ENCODE data around the gene HEPACAM.

HEPACAM gene

DNA sequence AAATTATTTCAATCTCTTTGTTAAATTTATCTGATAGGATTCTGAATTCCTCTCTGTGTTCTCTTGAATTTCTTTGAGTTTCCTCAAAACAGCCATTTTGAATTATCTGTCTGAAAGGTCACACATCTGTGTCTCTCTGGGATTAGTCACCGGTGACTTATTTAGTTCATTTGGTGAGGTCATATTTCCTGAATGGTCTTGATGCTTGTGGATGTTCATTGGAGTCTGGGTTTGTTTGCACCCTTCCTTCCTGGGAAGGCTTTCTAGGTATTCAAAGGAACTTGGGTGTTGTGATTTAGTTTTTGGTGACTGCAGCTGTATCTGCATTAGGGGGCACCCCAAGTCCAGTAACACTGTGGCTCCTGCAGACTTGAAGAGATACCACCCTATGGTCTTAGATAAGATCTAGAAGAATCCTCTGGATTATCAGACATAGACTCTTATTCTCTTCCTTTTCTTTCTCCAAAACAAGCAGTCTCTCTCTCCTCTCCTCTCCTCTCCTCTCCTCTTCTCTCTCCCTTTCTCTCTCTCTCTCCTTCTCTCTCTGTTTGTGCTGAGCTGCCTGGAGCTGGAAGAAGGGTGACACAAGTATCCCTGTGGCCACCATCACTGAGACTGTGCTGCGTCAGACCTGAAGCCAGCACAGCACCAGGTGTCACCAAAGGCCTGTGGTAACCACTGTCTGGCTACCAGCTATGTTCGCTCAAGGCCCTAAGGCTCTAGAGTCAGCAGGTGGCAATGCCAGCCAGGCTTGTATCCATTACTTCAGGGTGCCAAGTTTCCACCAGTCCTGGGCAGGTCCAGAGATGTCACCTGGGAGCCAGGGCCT, 20.1 kb downstream of the HEPACAM start:
- Histone ChIP-seq H3K27me3 (ENCODE audit: control insufficient read depth, insufficient read depth, low read length) (no peaks in the 10 kb centered on the region), H3K4me2 (ENCODE audit: low read length) (no peak overlapping the region), H3K79me2 (no peaks in the 10 kb centered on the region), H3K9me3 (ENCODE audit: control insufficient read depth, low read length) (no peaks in the 10 kb centered on the region), H3K36me3 (ENCODE audit: control insufficient read depth, insufficient read depth, low read length) (no peaks in the 10 kb centered on the region), H3K4me1 (no peaks in the 10 kb centered on the region), H2AFZ (no peak overlapping the region), H3K4me3 (ENCODE audit: low read depth, low read length) (no peak overlapping the region), H3K27ac (no peak overlapping the region), H3K9ac (no peak overlapping the region)
- TF ChIP-seq, protein P1, sequence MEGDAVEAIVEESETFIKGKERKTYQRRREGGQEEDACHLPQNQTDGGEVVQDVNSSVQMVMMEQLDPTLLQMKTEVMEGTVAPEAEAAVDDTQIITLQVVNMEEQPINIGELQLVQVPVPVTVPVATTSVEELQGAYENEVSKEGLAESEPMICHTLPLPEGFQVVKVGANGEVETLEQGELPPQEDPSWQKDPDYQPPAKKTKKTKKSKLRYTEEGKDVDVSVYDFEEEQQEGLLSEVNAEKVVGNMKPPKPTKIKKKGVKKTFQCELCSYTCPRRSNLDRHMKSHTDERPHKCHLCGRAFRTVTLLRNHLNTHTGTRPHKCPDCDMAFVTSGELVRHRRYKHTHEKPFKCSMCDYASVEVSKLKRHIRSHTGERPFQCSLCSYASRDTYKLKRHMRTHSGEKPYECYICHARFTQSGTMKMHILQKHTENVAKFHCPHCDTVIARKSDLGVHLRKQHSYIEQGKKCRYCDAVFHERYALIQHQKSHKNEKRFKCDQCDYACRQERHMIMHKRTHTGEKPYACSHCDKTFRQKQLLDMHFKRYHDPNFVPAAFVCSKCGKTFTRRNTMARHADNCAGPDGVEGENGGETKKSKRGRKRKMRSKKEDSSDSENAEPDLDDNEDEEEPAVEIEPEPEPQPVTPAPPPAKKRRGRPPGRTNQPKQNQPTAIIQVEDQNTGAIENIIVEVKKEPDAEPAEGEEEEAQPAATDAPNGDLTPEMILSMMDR (IDR thresholded peaks at IDR 0.05): no peak

DNA sequence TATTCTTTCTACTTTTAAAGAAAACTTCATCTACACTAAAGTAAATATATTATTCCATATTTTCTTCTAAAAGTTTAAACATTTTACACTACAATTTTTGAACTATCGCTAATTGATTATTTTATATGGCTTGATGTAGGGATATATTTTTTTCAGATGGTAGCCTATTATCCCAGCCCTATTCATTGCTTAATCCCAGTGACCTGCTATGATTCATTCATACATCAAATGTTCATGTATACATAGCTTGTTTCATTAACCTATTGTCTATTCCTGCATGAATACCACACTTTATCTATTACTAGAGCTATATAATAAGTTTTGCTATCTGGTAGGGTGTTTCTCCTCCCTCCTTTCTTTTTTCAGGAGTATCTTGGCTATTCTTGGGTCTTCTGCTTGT, 33.2 kb downstream of the HEPACAM start:
- no peaks in the 10 kb centered on the region for H3K9me3 ChIP-seq (ENCODE audit: control insufficient read depth, low read length)
- no peaks in the 10 kb centered on the region for H3K79me2 ChIP-seq
- H3K4me2 ChIP-seq (ENCODE audit: low read length): no peak overlapping the region
- no peak overlapping the region for H2AFZ ChIP-seq
- no peak overlapping the region for H3K9ac ChIP-seq
- no peak overlapping the region for H3K27ac ChIP-seq
- no peaks in the 10 kb centered on the region for H3K4me1 ChIP-seq
- H3K27me3 ChIP-seq (ENCODE audit: control insufficient read depth, insufficient read depth, low read length): no peaks in the 10 kb centered on the region
- TF ChIP-seq, protein P1 (IDR thresholded peaks at IDR 0.05): no peak
- no peaks in the 10 kb centered on the region for H3K36me3 ChIP-seq (ENCODE audit: control insufficient read depth, insufficient read depth, low read length)
- no peak overlapping the region for H3K4me3 ChIP-seq (ENCODE audit: low read depth, low read length)

DNA sequence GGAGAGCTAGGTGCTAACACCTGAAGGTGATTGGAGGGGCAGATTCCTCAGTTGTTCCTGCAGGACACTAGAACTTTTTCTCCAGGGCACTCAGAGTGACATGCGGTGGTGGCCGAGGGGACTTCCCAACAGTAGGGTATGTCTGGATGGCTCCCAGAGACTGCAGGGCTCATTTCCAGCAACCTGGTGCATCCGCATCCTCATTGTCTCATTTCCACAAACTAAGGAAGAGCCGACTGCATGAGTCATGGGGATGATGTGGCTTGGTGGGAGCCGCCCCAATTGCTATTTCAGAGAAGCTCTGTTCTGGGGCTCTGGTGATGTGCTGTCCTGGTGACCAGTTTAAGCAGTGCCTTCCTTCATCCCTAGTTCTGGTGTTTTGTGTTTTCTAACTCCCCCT, 35.4 kb downstream of the HEPACAM start:
- H3K79me2 ChIP-seq: no peaks in the 10 kb centered on the region
- H3K4me3 ChIP-seq (ENCODE audit: low read depth, low read length): no peak overlapping the region
- no peaks in the 10 kb centered on the region for H3K9me3 ChIP-seq (ENCODE audit: control insufficient read depth, low read length)
- H2AFZ ChIP-seq: no peak overlapping the region
- H3K36me3 ChIP-seq (ENCODE audit: control insufficient read depth, insufficient read depth, low read length): no peaks in the 10 kb centered on the region
- peak overlapping the region; percentile 84 for H3K27ac ChIP-seq
- TF ChIP-seq, protein P1 (IDR thresholded peaks at IDR 0.05): no peak
- H3K9ac ChIP-seq: no peak overlapping the region
- no peak overlapping the region for H3K4me2 ChIP-seq (ENCODE audit: low read length)
- H3K4me1 ChIP-seq: no peaks in the 10 kb centered on the region
- H3K27me3 ChIP-seq (ENCODE audit: control insufficient read depth, insufficient read depth, low read length): no peaks in the 10 kb centered on the region

DNA sequence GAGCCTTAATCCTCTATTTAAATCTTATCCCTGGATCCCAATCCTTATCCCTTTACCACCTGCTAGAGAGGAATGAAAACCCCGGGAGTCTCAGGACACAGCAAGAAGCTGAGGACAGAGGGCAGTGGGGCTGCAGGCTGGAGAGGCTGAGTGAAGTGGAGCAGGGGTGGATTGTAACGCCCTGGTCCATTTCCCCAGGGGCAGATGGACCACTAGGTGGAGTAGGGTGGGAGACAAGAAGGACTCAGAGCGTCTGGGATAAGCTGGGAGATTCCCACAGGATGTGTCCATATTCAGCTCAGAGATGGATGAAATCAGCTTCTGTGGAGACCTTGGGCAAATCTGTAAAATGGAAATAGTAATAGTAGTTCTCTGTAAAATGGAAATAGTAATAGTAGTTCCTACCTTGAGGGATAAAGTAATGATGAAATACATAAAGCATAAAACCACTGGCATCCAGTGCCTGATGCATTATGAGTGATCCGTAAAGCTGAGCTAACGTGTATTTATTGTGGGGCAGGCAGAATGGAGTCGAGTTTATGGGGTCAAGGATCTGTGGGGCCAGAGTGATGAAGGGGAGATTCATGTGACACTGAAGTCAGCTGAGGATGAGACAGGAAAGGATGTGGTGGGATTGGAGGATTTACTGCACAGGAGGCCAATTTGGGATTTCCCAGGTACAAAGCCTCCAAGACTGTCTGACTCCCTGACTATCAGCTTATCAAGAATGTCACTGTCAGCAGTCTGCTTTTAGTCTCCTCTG, 36.3 kb downstream of the HEPACAM start:
- no peak overlapping the region for H3K9ac ChIP-seq

More for the DNA sequence above, 36.3 kb downstream of the HEPACAM start:
- TF ChIP-seq, protein P1 (IDR thresholded peaks at IDR 0.05): no peak
- no peaks in the 10 kb centered on the region for H3K27me3 ChIP-seq (ENCODE audit: control insufficient read depth, insufficient read depth, low read length)
- H3K4me2 ChIP-seq (ENCODE audit: low read length): no peak overlapping the region
- no peaks in the 10 kb centered on the region for H3K4me1 ChIP-seq
- no peaks in the 10 kb centered on the region for H3K36me3 ChIP-seq (ENCODE audit: control insufficient read depth, insufficient read depth, low read length)
- H3K79me2 ChIP-seq: no peaks in the 10 kb centered on the region
- H3K4me3 ChIP-seq (ENCODE audit: low read depth, low read length): no peak overlapping the region
- H3K9me3 ChIP-seq (ENCODE audit: control insufficient read depth, low read length): no peaks in the 10 kb centered on the region
- H3K27ac ChIP-seq: peak overlapping the region; percentile 84
- no peak overlapping the region for H2AFZ ChIP-seq
